Endothelial cell of umbilical vein (primary cell): Measurements from ENCODE around the gene NQO1.

ENCODE experiments used
- CTCF ChIP-seq, 2 donors: IDR thresholded peaks; 1 replicate in 1 of 2; 2 replicates in 1 of 2; pipeline ENCODE4 v1.5.1; 2011; ENCODE audit warnings: low read length in 2 of 2, mild to moderate bottlenecking in 2 of 2, moderate library complexity in 2 of 2, control low read depth in 1 of 2, inconsistent platforms in 1 of 2, low read depth in 1 of 2; ENCODE audit not compliant: insufficient read depth in 1 of 2; ENCODE audit errors: extremely low read depth in 1 of 2
- EZH2 ChIP-seq: IDR thresholded peaks from 2 replicates; pipeline ENCODE4 v1.6.1; 2012; ENCODE audit warnings: borderline replicate concordance, low read depth, mild to moderate bottlenecking, moderate library complexity, low read length, inconsistent platforms; ENCODE audit not compliant: severe bottlenecking
- FOS ChIP-seq: IDR thresholded peaks from 2 replicates; pipeline ENCODE4 v1.6.1; 2011; ENCODE audit warnings: mild to moderate bottlenecking, low read length, moderate library complexity, borderline replicate concordance; ENCODE audit not compliant: insufficient read depth
- GATA2 ChIP-seq: IDR thresholded peaks from 2 replicates; pipeline ENCODE4 v1.7.0; 2011; ENCODE audit warnings: low read depth, mild to moderate bottlenecking, moderate library complexity, mixed read lengths, low read length; ENCODE audit not compliant: insufficient read length, insufficient read depth
- JUN ChIP-seq: IDR thresholded peaks from 2 replicates; pipeline ENCODE4 v1.6.1; 2011; ENCODE audit warnings: borderline replicate concordance, low read depth; ENCODE audit not compliant: insufficient read length, insufficient read depth
- MAX ChIP-seq: IDR thresholded peaks from 2 replicates; pipeline ENCODE4 v1.6.1; 2011; ENCODE audit not compliant: insufficient read depth, insufficient read length
- POLR2A ChIP-seq: IDR thresholded peaks from 2 replicates; pipeline ENCODE4 v1.6.1; 2012; ENCODE audit warnings: low read depth, mild to moderate bottlenecking, control low read depth, low read length
- POLR2AphosphoS5 ChIP-seq: IDR thresholded peaks from 2 replicates; pipeline ENCODE4 v1.6.1; 2012; ENCODE audit warnings: low read depth, mild to moderate bottlenecking, control low read depth, low read length, moderate library complexity; ENCODE audit not compliant: insufficient read depth

GRCh38 chr16:69712277-69712676, 14.1 kb downstream of the NQO1 start:
- no peak for TF ChIP-seq CTCF (IDR thresholded peaks at IDR 0.05; ENCODE audit: extremely low read depth in 1 of 2, insufficient read depth in 1 of 2, low read depth in 1 of 2, low read length in 2 of 2)
- TF ChIP-seq POLR2A, result no peak
- no peak for TF ChIP-seq POLR2AphosphoS5
- TF ChIP-seq JUN, result no peak
- TF ChIP-seq EZH2, result no peak
- no peak for TF ChIP-seq FOS
- TF ChIP-seq MAX, result no peak
- TF ChIP-seq GATA2, result no peak
